ENCODE data around the gene ZDHHC1.

The ZDHHC1 gene

GRCh38 chr16:67458121-67458641, 41.9 kb upstream of the ZDHHC1 start:
- Histone ChIP-seq H3K4me3 (replicated peaks; ENCODE audit: insufficient read depth, low read length) (no peak overlapping the region), H3K27ac (replicated peaks) (no peak overlapping the region), H3K27me3 (ENCODE audit: insufficient read depth, poor library complexity, severe bottlenecking) (no peaks in the 10 kb centered on the region)
- no peak for DNase-seq (ENCODE audit: low read depth in 1 of 2, low spot score in 1 of 2)
- TF ChIP-seq GABPA (IDR thresholded peaks at IDR 0.05; ENCODE audit: low read depth) (no peak), REST (IDR thresholded peaks at IDR 0.05; ENCODE audit: insufficient replicate concordance, low read depth) (no peak), CTCF (IDR thresholded peaks at IDR 0.05; ENCODE audit: insufficient read depth, low read length) (no peak), POLR2AphosphoS5 (IDR thresholded peaks at IDR 0.05; ENCODE audit: low read depth) (no peak), SPI1 (IDR thresholded peaks at IDR 0.05; ENCODE audit: borderline replicate concordance, low read depth) (no peak)

GRCh38 chr16:67457611-67458010, 41.3 kb upstream of the ZDHHC1 start:
- H3K27ac ChIP-seq (replicated peaks): no peak overlapping the region
- H3K27me3 ChIP-seq (ENCODE audit: insufficient read depth, poor library complexity, severe bottlenecking): no peaks in the 10 kb centered on the region
- no peak overlapping the region for H3K4me3 ChIP-seq (replicated peaks; ENCODE audit: insufficient read depth, low read length)
- no peak for DNase-seq (ENCODE audit: low read depth in 1 of 2, low spot score in 1 of 2)
- TF ChIP-seq REST (IDR thresholded peaks at IDR 0.05; ENCODE audit: insufficient replicate concordance, low read depth) (no peak), GABPA (IDR thresholded peaks at IDR 0.05; ENCODE audit: low read depth) (no peak), CTCF (IDR thresholded peaks at IDR 0.05; ENCODE audit: insufficient read depth, low read length) (no peak), POLR2AphosphoS5 (IDR thresholded peaks at IDR 0.05; ENCODE audit: low read depth) (no peak), SPI1 (IDR thresholded peaks at IDR 0.05; ENCODE audit: borderline replicate concordance, low read depth) (no peak)

GRCh38 chr16:67456391-67457081, 40.3 kb upstream of the ZDHHC1 start:
- DNase-seq (ENCODE audit: low read depth in 1 of 2, low spot score in 1 of 2): no peak
- TF ChIP-seq REST (IDR thresholded peaks at IDR 0.05; ENCODE audit: insufficient replicate concordance, low read depth): no peak
- Histone ChIP-seq H3K27ac (replicated peaks) (no peak overlapping the region), H3K4me3 (replicated peaks; ENCODE audit: insufficient read depth, low read length) (no peak overlapping the region), H3K27me3 (ENCODE audit: insufficient read depth, poor library complexity, severe bottlenecking) (no peaks in the 10 kb centered on the region)
